ENCODE measurements around the gene RASD2.
A peak's percentile ranks its signal among the peaks of the same experiment; 100 is the strongest.

RASD2 gene

DNA sequence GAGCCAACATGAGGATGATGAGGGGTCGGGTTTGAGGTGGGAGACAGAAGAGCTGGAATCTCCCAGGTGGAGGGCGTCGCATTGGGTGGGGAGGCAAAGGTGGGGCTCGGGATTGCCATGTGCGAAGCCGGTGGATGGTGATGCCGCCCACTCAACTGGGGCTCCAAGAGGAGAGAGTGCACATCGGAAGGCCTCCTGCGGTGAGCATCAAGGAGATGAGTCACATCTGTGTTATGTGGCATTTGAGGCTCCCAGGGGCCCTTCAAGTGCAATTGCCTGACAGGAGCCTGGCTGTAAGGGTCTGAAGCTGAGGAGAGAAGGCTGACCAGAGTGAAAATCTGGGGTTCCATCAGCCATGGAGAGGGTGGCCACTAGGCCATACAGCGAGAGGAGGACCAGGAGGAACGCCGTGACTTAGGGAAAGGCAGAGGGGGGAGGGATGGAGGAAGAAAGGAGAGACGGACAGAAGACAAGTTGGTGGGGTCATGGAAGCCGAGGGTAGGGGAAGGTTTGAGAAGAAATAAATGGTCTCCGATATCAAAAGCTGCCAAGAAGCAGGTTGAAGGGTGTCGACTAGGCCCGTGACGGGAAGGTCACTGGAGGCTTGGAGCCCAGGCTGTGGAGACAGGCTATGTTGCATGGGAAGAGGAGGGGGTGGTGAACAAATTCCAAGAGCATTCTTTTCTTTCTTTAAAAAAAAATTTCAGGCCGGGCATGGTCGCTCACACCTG is 21.3 kb downstream of the RASD2 start:
- peak; percentile 35 for DNase-seq

DNA sequence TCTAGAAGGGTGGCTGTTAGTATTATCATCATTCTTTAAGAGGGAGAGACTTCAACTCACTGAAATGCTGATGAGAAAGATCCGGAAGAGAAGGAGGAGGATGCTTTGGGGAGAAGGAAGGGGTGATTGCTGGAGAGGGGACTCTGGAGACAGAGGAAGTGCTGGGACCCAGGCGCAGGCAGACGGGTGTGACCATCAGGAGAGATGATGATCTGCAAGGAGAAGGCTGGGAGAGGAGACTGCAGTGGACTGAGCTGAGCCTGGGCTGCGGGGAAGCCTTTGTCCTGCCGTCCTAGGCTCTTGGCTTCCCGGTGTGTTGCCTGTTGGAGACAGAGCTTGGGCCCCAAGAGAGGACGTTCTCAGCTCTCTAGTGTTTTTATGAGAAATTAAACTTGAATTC is 22.6 kb downstream of the RASD2 start:
- no peak for DNase-seq

DNA sequence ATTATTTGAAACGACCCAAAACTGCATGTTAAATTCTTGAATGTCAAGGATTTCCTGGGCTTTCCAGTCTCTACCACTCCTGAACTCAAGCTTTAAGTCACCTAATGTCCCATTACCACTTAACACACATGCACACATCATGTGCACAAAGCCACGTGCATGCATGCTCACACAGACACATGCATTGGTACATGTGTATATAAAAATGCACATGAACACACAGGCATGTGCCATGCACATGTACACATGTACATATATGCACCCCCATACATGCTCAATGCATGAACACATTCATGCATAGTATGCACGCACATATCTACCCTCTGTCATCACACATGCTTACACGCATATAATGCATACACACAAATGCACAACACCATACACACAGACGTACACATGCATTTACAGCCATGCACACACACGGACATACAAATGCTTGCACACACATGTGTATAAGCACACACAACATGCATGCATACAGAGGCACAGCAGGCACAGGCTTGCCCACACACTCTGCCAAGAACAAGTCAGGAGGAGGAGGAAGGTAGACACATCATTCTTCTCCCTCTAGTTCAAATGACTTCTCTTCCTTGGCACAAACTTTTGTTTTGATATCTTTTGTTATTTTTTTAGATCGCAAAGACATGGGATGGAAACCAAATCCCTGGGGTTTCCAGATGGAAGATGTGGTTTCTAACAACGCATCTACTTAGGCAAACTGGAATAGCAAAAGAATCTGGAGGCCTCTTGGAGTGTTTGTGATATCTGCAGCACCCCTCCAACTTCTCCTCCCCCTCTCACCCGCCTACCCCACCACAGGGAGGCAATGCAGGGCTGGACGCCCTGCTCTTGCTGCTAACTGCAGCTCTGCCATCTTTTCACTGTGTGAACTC is 24.6 kb downstream of the RASD2 start:
- DNase-seq, result no peak

DNA sequence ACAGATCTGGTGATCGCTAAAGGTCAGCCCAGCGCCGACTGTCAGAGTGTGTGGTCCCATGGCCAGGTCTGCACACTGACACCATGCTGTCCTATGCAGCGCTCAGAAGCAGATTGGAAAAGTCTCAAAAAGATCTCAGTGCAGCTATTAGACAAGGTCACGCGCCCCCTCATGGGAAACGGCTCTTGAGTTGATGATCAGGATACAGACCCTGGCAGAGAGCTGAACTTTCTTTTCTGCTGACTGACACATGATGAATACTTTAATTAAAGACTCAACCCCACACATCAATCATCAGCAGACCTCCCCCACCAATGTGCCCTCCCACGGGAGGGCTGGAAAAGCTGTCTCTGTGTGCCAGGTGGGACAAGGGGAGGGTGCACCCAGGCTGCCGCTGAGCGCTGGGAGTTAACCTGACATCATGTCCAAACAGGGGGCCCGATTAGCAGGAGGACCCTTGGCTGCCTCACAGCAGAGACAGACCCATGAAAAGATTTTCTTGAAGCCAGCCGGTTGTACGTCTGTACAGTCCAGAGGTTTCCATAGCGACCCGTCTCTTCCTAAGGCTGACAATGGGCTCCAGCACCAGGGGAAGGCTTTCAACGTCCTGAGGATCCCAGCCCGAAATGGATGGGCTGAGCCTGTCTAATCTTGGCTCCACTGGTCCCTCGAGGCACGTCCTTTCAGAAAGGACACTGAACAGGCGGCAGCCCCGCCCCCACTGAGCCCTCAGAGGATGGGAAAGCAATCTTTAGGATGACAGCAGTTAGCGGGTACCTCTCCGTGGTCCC is 26.9 kb downstream of the RASD2 start:
- DNase-seq, result peak; percentile 83

DNA sequence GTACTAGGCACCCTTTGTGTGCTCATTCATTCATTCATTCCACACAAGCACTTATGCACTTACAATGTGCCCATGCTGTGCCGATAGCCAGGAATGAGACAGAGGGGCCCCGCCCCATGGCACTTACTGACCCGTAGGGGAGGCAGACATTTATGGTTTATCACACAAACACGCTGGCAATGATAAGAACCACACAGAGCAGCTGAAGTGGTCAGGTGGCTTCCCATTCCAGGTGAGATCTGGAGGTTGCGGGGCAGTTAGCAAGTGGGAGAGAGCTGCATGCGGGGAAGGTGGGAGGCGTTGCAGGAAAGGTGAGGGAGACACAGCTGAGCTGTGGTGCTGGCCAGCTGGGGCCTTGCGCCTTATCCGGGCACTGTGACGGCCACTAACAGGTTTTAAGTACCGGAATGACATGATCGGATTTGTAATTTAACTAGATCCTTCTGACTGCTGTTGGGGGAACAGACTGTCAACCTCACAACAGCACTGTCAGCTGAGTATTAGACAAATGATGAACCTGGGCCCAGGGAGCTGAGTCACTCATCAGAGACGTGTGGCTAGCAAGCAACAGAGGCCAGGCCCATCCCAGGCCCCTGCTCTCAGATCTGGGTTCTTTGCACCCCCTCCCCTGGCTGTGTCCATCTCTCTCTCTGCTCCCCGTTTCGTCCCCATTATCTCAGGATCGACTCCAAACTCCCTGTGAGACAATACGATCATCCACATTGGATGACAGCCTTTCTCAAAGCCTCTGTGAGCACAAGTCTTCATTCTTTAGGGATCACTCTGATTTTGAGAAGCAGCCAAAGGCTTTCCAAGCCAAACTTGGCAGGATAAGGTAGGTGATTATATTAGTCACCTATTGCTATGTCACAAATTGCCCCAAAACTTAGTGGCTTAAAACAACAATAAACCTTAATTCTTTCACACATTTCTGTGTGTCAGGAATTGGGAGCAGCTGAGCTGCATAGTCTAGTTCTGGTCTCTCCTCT is 28.4 kb downstream of the RASD2 start:
- peak; percentile 44 for DNase-seq

DNA sequence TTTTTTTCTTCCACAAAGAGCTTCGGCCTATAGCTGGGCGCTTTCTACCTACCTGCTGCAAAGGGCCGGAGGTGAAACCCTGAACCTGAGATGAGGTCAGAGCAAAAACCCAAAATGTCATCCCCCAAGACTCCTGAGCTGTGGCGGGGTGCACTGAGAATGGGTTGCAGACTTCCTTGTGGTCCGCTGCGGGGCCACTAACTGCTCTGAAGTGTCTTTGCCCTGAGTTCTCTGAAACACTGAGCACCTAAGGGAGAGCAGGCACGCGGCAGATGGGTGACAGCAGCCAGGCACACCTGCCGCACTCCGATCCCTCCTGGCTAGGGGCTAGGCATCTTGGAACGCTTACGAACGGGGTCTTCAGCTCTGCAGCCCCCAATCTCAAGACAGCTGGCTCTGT is 29.3 kb downstream of the RASD2 start:
- no peak for DNase-seq

DNA sequence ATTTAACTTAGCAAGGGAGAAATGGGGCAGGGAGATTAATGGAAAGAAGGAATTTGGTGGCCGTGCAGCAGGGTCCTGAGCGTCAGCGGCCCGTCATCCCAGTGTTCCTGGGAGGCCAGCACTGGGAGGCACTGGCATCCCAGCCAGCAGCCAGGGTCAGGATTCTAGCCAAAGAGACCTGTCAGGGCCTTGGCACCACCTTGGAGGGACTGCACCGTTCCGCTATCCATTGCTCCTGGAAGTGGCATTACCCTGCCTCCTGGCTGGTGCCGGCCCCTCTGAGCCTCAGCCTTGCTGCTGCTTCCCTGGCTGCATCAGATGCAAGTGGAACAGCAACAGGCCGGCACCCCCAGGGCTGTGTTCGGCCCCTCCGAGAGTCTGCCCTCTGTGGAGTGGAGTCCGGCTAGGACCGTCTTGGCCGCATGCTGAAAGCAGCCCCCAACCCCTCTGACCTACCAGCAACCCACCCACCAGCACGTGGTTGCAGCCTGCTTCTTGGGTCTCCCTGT is 30.1 kb downstream of the RASD2 start:
- no peak for DNase-seq

DNA sequence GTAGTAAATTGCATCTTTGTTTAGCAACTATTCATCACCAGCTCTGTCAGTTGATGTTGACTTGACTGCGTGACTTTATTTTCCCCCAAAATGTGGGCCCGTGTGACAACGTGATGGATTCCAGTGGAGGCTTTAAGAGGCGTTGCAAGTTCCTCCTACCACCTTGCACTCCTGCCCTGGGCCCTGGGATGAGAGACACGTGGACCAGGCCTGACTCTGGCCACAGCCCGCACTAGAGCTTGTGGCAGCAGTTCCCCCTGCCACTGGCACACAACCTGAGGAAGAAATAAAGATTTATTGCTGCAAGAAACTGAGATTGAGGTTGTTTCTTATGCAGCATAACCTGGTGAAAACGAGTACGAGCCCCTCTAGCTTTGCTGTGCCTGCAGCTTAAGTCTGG is 31.9 kb downstream of the RASD2 start:
- DNase-seq, result no peak

DNA sequence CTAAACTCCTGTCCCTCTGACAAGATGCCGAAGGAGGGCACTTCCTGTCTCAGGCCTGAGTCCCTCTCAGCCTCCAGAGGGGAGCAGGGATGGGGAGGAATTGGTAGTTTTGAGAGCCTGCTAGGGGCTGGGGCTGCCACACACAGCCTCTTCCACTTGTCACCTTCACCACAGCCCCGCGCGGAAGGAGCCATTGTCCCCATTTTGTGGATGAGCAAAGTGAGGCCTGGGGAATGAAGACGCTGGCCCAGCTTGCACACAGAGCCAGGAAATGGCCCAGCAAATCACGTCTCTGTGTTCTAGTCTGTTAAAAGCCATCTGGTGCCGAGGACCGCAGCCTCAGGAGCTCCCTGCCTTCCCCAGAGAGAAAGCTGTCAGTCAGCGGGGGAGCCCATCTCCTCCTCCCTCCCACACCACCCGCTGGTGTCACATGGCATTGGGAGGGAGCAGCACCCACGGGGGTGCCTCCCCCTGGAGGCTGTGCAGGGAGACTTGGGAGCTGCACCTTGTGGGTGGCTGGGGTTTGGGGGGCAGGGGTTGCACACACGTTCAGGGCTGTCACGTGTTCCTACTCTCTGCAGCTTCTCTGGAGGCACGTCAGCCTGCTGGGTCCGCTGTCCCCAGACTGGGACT is 34.6 kb downstream of the RASD2 start:
- DNase-seq, result peak; percentile 69

DNA sequence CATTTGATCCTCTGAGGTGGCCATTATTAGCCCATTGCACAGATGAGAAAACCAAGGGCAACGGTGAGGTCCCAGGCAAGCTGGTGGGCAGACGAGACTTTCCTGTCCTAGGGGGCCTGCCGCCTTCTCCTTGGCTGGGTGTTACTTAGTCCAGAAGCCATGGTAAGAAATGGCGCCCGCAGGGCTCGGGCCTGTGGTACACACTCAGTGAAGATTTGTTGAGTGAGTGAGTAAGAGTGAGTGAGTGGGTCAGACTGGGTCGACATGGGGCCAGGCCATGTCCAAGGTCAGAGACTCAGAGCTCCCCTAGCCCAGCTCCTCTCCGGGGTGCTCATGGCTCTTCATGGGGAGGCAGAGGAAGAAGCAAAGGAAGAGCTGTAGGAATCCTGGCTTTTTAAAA is 36.0 kb downstream of the RASD2 start:
- no peak for DNase-seq

DNA sequence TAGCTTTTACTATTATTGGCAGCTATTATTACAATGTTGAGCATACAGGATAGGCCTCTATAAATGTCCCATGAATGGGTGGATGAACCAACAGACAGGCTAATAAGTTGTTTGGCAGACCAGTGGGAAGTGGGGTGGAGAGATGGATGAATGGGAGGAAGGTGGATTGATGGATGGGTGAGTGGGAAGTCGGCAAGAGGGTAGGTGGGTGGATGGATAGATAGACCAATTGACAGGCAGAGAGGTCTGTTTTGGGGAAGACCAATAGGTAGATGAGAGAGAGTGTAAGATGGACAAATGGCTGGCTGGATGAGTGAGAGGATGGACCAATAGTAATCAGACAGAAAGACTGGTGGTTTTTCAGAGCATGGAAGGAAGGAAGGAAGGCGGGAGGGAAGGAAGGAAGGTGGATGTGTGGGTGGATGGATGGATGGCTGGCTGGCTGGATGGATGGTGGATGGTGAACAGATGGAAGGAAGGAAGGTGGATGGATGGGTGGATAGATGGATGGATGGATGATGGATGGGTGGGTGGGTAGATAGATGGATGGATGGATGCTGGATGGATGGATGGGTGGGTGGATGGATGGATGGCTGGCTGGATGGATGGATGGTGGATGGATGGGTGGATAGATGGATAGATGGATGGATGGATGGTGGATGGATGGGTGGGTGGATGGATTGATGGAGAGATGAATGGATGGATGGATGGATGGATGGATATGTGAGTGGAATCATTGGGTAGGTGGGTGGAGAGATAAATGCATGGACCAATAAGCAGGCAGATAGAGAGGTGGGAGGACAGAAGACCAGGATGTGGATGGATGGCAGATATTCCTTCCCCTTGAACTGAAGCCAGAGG is 37.4 kb downstream of the RASD2 start:
- DNase-seq, result no peak

DNA sequence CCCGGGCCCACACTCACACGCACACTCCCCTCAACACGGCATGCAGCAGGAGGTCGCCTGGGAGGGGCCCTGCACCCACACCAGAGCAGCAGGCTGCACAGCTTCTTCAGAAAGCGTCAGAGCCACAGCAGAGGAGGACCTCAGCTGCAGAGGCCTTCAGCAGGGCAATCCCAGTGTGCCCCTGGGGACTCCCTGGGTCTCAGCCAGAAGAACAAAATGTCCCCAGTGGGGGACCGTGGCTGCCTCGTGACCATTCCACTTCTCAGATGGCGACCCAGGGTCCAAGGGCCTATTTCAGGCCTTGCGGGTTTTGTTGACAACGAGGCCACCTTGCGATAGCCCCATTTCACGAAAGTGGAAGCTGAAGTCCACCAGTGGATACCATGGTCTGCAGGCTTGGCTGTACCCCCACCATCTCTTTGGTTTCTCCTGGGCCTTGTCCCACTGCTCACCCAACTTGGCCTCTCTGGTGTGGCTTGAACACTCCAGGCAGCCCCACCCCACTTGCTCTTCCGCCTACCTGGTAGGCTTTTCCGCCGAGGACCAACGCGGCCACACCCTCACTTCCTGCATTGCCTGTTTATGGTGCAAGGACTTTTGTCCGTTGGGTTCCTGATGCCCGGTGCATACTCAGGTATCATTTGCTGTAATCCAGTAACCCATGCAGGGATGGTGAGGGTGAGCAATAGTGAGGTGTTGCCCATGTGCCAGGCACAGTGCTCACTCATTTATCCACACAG is 38.4 kb downstream of the RASD2 start:
- DNase-seq, result no peak

DNA sequence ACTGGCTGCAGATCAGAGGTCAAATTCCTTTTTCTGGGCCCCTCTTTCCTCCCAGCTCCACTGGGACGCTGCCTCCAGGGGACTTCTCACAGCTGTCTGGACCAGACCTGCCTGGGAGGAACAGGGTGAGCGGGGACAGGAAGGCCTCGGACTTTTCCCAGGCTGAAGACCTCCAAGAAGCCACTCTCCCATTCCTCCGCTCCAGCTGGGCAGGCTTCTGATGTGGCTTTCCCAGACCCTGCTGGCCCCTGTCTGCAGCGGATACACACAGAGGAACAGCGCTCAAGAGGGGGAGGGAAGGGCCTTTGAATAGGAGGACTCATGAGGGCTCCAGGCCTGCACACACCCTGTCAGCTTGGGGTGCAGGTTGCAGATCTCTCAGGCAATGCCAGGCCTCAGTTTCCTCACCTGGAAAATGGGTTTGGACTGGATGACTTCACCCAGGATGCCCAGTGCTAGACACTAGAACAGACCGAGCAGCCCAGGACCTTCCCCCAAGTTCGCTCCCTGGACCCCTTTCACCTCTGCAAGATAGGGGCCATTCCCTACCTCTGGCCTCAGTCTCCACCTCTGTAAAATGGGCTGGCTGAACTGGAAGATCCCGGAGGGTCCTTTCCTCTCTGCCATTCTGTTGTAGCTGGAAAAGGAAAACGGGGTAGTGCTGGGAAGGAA is 39.9 kb downstream of the RASD2 start:
- no peak for DNase-seq

DNA sequence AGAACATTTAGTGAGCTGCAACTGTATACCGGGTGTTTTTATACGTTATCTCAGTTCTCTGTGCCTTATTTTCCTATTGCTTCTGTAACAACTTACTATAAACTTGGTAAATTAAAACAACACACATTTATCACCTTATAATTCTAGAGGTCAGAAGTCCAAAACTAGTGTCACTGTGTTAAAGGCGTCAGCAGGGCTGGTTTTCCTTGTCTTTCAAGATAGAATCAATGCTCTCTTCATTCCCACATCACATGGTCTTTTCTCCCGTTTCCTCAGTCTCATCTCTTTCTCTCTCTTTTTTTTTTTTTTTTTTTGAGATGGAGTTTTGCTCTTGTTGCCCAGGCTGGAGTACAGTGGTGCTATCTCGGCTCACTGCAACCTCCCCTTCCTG is 40.4 kb downstream of the RASD2 start:
- DNase-seq, result no peak

DNA sequence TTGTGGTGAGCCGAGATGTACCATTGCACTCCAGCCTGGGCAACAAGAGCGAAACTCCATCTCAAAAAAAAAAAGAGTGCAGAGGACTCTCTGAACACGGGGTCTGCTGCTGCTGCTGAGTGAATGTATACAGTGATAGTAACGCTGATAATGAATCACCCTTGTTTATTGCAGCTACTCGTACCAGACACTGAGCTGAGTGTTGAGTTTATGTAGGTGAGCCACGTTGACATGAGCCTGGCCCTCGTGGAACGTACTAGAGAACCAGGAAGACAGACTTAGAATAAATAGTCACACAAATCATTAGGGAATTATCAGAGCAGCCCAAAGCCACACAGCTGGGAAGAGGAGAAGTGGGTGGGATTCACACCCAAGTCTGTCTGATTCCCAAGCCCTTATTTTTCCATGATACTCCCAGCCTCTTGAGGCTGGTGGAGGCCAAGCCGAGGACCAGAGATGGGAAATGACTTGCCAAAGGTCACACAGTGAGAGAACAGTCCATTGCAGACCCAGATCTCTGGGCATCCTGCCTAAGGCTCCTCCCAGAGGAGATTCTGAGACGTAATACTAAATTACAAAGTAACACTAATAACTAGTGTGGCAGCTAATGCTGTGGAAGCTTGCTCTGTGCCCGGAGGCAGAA is 41.7 kb downstream of the RASD2 start:
- DNase-seq, result peak; percentile 55

DNA sequence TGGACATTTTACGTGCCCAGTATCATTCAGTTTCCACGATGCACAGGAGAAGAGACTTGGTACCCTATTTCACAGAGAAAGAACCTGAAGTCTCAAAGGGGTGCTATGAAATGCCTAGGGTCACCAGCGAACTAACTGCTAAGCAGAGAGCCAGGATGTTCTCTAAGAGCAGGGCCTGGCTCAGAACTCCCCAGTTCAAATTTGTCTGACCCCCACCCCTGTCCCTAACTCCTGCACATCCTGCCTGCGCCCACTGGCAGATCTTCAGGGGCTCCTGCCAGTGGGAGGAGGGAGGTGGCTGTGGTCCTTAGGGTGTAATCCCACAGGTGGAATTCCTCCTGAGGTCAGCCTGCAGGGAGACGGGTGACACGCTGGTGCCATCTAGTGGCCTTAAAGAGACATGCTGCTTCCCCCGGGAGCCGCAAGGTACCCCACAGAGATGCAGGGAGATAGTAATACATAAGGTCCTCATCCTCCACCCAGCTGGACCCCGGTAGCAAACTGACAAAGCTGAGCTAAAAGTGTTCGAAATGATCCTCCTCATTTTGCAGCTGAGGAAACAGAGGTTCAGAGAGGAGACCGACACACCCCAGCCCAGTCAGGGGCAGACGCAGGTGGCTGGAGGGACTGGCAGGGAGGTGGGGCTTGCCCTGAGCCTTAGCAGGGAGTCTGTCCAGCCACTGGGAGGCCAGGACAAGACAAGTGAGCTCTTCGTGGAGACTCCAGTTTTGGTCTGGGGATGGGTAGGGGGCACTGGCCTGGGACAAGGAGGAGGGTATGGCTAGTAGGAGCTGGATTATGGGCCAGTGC is 42.4 kb downstream of the RASD2 start:
- peak; percentile 84 for DNase-seq

DNA sequence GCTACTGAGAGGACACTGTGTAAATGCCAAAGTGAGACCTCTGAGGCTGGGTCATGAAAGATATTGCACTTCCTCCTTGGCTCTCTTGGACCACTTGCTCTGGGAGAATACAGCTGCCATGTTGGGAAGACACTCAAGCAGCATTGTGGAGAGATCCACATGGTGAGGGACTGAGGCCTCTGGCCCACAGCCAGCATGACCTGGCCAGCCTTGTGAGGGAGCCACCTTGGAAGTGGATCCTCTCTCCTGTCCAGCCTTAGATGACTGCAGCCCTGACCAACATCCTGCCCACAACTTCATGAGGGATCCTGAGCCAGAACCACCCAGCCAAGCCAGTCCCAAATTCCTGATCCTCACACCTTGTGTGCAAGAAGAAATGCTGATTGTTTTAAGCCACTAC is 46.1 kb downstream of the RASD2 start:
- DNase-seq, result no peak

DNA sequence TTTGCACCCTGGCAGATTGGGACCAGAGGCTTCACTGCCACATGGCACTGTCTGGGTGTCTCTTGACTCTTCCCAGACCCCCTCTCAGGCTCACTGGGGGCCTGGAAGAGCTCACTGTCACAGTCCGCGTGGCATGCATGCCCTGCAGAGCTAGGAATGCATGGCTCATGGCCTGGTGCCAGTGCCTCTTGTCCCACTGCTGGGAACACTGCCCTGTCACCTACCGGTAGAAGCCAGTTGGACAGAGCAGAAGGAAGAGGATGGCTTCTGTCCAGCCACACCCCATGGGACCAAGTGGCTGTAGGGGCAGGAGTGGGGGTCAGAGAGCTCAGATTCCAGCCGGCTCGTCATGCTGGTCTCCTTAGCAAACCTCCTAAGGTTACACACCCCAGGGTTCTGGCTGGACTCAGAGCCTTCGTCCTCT is 46.8 kb downstream of the RASD2 start:
- peak; percentile 55 for DNase-seq

Data from NCI-H69 (cell line).